CD4-positive, CD25-positive, alpha-beta regulatory T cell (primary cell): ENCODE results near the gene RILP. TPM values are rescaled to one million over a fixed set of nuclear protein-coding genes. Genes with fewer than 3 reads are reported as not detected.

ENCODE experiments used
- ATAC-seq, 2 donors: fragments of 150-1000 bp; cut with Tn5 transposase; one replicate each; pipeline ENCODE4 v1.10.0; 2021; ENCODE audit warnings: low read depth in 2 of 2, moderate number of reproducible peaks in 2 of 2, moderate library complexity in 1 of 2
- DNase-seq, 3 donors: peaks; one replicate each; pipeline versions ENCODE4 v3.0.0 to v3.0.0-alpha.2; 2012 to 2022; ENCODE audit warnings: mixed read lengths in 1 of 3
- H3K27ac ChIP-seq: one replicate; pipeline ENCODE4 v1.7.0; 2013; ENCODE audit warnings: mild to moderate bottlenecking, low read length; ENCODE audit not compliant: insufficient read depth, poor library complexity, severe bottlenecking
- H3K27me3 ChIP-seq: one replicate; pipeline ENCODE4 v1.7.0; 2013; ENCODE audit warnings: low read length; ENCODE audit not compliant: control insufficient read depth, insufficient read depth
- H3K36me3 ChIP-seq: one replicate; pipeline ENCODE4 v1.7.0; 2013; ENCODE audit warnings: mild to moderate bottlenecking, low read length, moderate library complexity; ENCODE audit not compliant: control insufficient read depth, insufficient read depth
- H3K4me1 ChIP-seq: 2 replicates; pipeline ENCODE4 v1.7.0; 2013; ENCODE audit warnings: mild to moderate bottlenecking, low read length; ENCODE audit not compliant: insufficient read depth, control insufficient read depth, poor library complexity, severe bottlenecking
- H3K4me3 ChIP-seq: one replicate; pipeline ENCODE4 v1.7.0; 2013; ENCODE audit warnings: low read depth, mild to moderate bottlenecking, low read length, moderate library complexity
- H3K9me3 ChIP-seq, 2 experiments: 1 replicate in 1 of 2; 2 replicates in 1 of 2; pipeline ENCODE4 v1.7.0; 2013; ENCODE audit warnings: low read length in 2 of 2, mild to moderate bottlenecking in 1 of 2, moderate library complexity in 1 of 2; ENCODE audit not compliant: control insufficient read depth in 2 of 2
- H3K27ac Mint-ChIP-seq, 3 donors: one replicate each; pipeline ENCODE4 v1.8.0; 2020 to 2022; ENCODE audit warnings: mild to moderate bottlenecking in 3 of 3, mixed read lengths in 3 of 3, moderate library complexity in 2 of 3
- H3K27me3 Mint-ChIP-seq: one replicate; pipeline ENCODE4 v1.8.0; 2022; ENCODE audit warnings: mild to moderate bottlenecking, mixed read lengths
- H3K36me3 Mint-ChIP-seq: one replicate; pipeline ENCODE4 v1.8.0; 2020; ENCODE audit warnings: mixed read lengths
- H3K4me1 Mint-ChIP-seq, 4 donors: one replicate each; pipeline ENCODE4 v1.8.0; 2020 to 2022; ENCODE audit warnings: mixed read lengths in 4 of 4, mild to moderate bottlenecking in 1 of 4
- H3K4me3 Mint-ChIP-seq, 4 donors: one replicate each; pipeline ENCODE4 v1.8.0; 2020 to 2022; ENCODE audit warnings: mild to moderate bottlenecking in 4 of 4, mixed read lengths in 4 of 4, moderate library complexity in 3 of 4
- H3K9me3 Mint-ChIP-seq, 7 donors: one replicate each; pipeline ENCODE4 v1.8.0; 2020 to 2022; ENCODE audit warnings: mixed read lengths in 7 of 7, mild to moderate bottlenecking in 3 of 7, moderate library complexity in 2 of 7
- polyA plus RNA-seq, 4 donors: library from polyadenylated mRNA; unstranded; fragments of 300-500 nt; fragmentation: Illumina TruSeq; gene quantifications; one replicate each; pipeline ENCODE4 v1.2.3, GENCODE V29; 2021
- total RNA-seq: library from RNA; stranded (reverse); gene quantifications from one replicate; pipeline ENCODE4 v1.2.3, GENCODE V29; 2022

RILP gene
- total and polyA plus RNA-seq, 5 donors from 2014 or later = 1.5 to 7.6 (median 4.7) TPM

- no peak for DNase-seq
- H3K4me3 ChIP-seq = no peak overlapping the region
- Mint-ChIP-seq H3K9me3 (no peaks in the 10 kb centered on the region), H3K4me3 (no peak overlapping the region), H3K36me3 (peaks cover 11% of the 10 kb centered on the region), H3K27ac (no peak overlapping the region), H3K27me3 (no peaks in the 10 kb centered on the region), H3K4me1 (peaks cover 0 to 8% (median 0%) of the 10 kb centered on the region in 4 donors)
- no peaks in the 10 kb centered on the region for H3K27me3 ChIP-seq
- no peaks in the 10 kb centered on the region for H3K4me1 ChIP-seq
- H3K27ac ChIP-seq = no peak overlapping the region
- ATAC-seq = no peak
- H3K9me3 ChIP-seq = no peaks in the 10 kb centered on the region
- H3K36me3 ChIP-seq = no peaks in the 10 kb centered on the region
Measured at GRCh38 chr17:1604831-1605528, 44.7 kb downstream of the RILP start.

DNA sequence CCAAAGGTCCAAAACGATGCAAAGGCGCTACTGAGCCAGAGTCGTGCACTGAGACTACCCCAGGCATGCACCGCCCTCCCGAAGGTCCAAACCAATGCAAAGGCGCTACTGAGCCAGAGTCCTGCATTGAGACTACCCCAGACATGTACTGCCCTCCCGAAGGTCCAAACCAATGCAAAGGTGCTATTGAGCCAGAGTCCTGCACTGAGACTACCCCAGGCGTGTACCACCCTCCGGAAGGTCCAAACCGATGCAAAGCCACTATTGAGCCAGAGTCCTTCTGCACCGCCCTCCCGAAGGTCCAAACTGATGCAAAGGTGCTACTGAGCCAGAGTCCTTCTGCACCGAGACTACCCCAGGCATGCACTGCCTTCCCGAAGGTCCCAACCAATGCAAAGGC is 48.1 kb downstream of the RILP start:
- Mint-ChIP-seq H3K4me1 (no peaks in the 10 kb centered on the region), H3K27ac (no peak overlapping the region), H3K4me3 (no peak overlapping the region), H3K27me3 (no peaks in the 10 kb centered on the region), H3K9me3 (no peaks in the 10 kb centered on the region), H3K36me3 (peaks cover 9% of the 10 kb centered on the region)
- no peaks in the 10 kb centered on the region for H3K36me3 ChIP-seq
- H3K27ac ChIP-seq = no peak overlapping the region
- H3K27me3 ChIP-seq = no peaks in the 10 kb centered on the region
- no peak overlapping the region for H3K4me3 ChIP-seq
- ATAC-seq = no peak
- H3K9me3 ChIP-seq = no peaks in the 10 kb centered on the region
- no peaks in the 10 kb centered on the region for H3K4me1 ChIP-seq
- DNase-seq = no peak

DNA sequence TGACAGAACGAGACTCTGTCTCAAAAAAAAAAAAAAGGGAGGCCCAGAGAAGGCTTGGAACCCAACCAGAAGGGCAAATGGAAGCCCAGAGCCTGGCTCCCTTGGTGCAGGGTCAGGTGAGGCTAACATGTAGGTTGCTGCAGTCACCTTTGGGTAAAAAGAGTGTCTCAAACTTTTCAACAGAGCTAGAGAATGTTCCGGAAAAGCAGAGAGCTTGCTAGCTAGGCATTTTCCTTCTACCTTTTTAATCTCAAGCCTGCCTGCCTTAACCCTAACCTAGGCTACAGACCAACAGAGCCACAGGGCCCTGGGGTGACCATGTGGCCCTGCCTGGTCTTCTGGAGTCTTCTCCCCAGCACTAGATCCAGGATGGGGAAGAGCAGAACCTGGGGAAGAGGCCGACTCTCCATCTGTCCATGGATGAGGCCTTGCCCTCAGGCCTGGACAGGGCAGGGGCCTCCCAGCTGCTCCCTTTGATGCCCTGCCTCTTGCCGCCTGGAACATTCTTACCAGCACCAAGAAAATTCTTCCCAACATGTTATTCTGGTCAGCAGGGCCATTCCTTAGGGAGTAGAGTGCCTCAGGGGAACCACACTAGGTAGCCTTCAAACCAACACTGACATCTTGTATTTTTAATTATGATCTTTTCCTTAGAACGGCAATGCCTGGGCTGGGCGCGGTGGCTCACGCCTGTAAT is 51.1 kb downstream of the RILP start:
- Histone ChIP-seq H3K27ac (no peak overlapping the region), H3K4me1 (no peaks in the 10 kb centered on the region), H3K4me3 (no peak overlapping the region), H3K9me3 (no peaks in the 10 kb centered on the region), H3K36me3 (no peaks in the 10 kb centered on the region), H3K27me3 (no peaks in the 10 kb centered on the region)
- Mint-ChIP-seq H3K36me3 (peaks cover 9% of the 10 kb centered on the region), H3K27me3 (no peaks in the 10 kb centered on the region), H3K4me3 (no peak overlapping the region), H3K27ac (no peak overlapping the region), H3K9me3 (no peaks in the 10 kb centered on the region), H3K4me1 (no peaks in the 10 kb centered on the region)
- DNase-seq (no peak), ATAC-seq (no peak)

DNA sequence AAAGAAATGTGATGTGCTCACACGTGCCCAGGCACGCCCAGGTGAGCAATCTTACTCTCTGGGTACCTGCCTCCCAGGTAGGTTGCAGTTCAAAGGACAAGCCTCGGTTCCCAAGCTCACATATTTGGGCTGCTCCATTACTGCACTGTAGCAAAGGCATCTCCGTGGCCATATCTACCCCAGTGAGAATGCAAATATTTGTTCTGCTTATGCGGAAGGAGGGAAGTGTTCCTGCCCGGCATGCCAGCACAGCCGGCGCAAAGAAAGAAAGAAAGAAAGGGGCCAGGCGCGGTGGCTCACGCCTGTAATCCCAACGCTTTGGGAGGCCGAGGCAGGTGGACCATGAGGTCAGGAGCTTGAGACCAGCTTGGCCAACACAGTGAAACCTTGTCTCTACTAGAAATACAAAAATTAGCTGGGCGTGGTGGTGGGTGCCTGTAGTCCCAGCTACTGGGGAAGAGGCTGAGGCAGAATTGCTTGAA is 51.8 kb downstream of the RILP start:
- Mint-ChIP-seq H3K27me3 (no peaks in the 10 kb centered on the region), H3K27ac (no peak overlapping the region), H3K4me1 (no peaks in the 10 kb centered on the region), H3K36me3 (peaks cover 9% of the 10 kb centered on the region), H3K9me3 (no peaks in the 10 kb centered on the region), H3K4me3 (no peak overlapping the region)
- no peaks in the 10 kb centered on the region for H3K9me3 ChIP-seq
- H3K27me3 ChIP-seq = no peaks in the 10 kb centered on the region
- DNase-seq = no peak
- no peak overlapping the region for H3K4me3 ChIP-seq
- no peak overlapping the region for H3K27ac ChIP-seq
- H3K4me1 ChIP-seq = no peaks in the 10 kb centered on the region
- H3K36me3 ChIP-seq = no peaks in the 10 kb centered on the region
- no peak for ATAC-seq

Other genes starting within 250 kb of the RILP start
- 136 TPM for gene YWHAE, start 249.6 kb downstream of the RILP start, total RNA-seq
- gene YWHAE, start 249.6 kb downstream of the RILP start, polyA plus RNA-seq = 10 to 100 TPM; 68.6 to 92.5 (median 82.5) TPM
- gene CRK, start 193.6 kb downstream of the RILP start, total RNA-seq = 18.2 TPM
- gene CRK, start 193.6 kb downstream of the RILP start, polyA plus RNA-seq = 10 to 100 TPM; 15.3 to 33.0 (median 26.8) TPM
- 33.7 TPM for gene MYO1C, start 157.2 kb downstream of the RILP start, total RNA-seq
- gene MYO1C, start 157.2 kb downstream of the RILP start, polyA plus RNA-seq = 10 to 100 TPM in 2 of 4 donors, 1 to 10 TPM in 2; 7.3 to 11.4 (median 9.6) TPM
- 193 TPM for gene INPP5K, start 133.3 kb downstream of the RILP start, total RNA-seq
- gene INPP5K, start 133.3 kb downstream of the RILP start, polyA plus RNA-seq = 100 to 1,000 TPM; 115 to 130 (median 121) TPM
- gene PITPNA, start 87.1 kb downstream of the RILP start, total RNA-seq = 40.5 TPM
- gene PITPNA, start 87.1 kb downstream of the RILP start, polyA plus RNA-seq = 10 to 100 TPM; 21.2 to 35.2 (median 26.8) TPM
- 6.6 TPM for gene SLC43A2, start 21.0 kb downstream of the RILP start, total RNA-seq
- 1 to 10 TPM; 3.5 to 6.9 (median 5.2) TPM for gene SLC43A2, start 21.0 kb downstream of the RILP start, polyA plus RNA-seq
- gene SCARF1, start 4.1 kb downstream of the RILP start, total RNA-seq = 1.5 TPM
- gene SCARF1, start 4.1 kb downstream of the RILP start, polyA plus RNA-seq = under 1 TPM in 1 of 4 donors, not detected in 3; 0.49 TPM
- 405 TPM for gene PRPF8, start 35.0 kb upstream of the RILP start, total RNA-seq
- gene PRPF8, start 35.0 kb upstream of the RILP start, polyA plus RNA-seq = 100 to 1,000 TPM; 146 to 170 (median 159) TPM
- 0.35 TPM for gene TLCD2, start 60.5 kb upstream of the RILP start, total RNA-seq
- under 1 TPM in 2 of 4 donors, not detected in 2; 0.03 to 0.17 TPM for gene TLCD2, start 60.5 kb upstream of the RILP start, polyA plus RNA-seq
- gene WDR81, start 74.8 kb upstream of the RILP start, total RNA-seq = 48.4 TPM
- gene WDR81, start 74.8 kb upstream of the RILP start, polyA plus RNA-seq = 10 to 100 TPM; 10.6 to 15.5 (median 11.1) TPM
- gene SERPINF2, start 93.0 kb upstream of the RILP start, total RNA-seq = 0.69 TPM
- gene SERPINF2, start 93.0 kb upstream of the RILP start, polyA plus RNA-seq = not detected
- not detected for gene SERPINF1, start 112.2 kb upstream of the RILP start, total RNA-seq
- gene SERPINF1, start 112.2 kb upstream of the RILP start, polyA plus RNA-seq = 1 to 10 TPM in 3 of 4 donors, under 1 TPM in 1; 0.36 to 1.6 (median 1.5) TPM
- gene SMYD4, start 180.0 kb upstream of the RILP start, total RNA-seq = 25.8 TPM
- 10 to 100 TPM in 3 of 4 donors, 1 to 10 TPM in 1; 7.2 to 12.5 (median 12.2) TPM for gene SMYD4, start 180.0 kb upstream of the RILP start, polyA plus RNA-seq
- gene RPA1, start 180.1 kb upstream of the RILP start, total RNA-seq = 66.3 TPM
- 10 to 100 TPM; 69.7 to 94.5 (median 81.7) TPM for gene RPA1, start 180.1 kb upstream of the RILP start, polyA plus RNA-seq